K562 (cell line): ENCODE data around the gene SH3GLB2.

Experiments used
- HNRNPLL ChIP-seq: fragments of 200-400 bp; formaldehyde crosslinking; IDR thresholded peaks from 2 replicates; pipeline ENCODE4 v1.6.1; 2017; ENCODE audit warnings: low read length, low read depth, mild to moderate bottlenecking; ENCODE audit not compliant: poor library complexity, severe bottlenecking
- TAF1 ChIP-seq: IDR thresholded peaks from 2 replicates; pipeline ENCODE4 v1.6.1; 2011; ENCODE audit warnings: mild to moderate bottlenecking, low read length, moderate library complexity; ENCODE audit not compliant: insufficient read depth, control insufficient read depth, severe bottlenecking; ENCODE audit errors: extremely low read depth
- TF ChIP-seq, protein P1 (sequence below): fragments of 450-650 bp; conservative IDR thresholded peaks from 2 replicates; pipeline ENCODE4 v1.6.1; 2016; ENCODE audit warnings: missing genetic modification characterization, low read depth, mild to moderate bottlenecking, missing compliant biosample characterization, moderate library complexity

DNA sequence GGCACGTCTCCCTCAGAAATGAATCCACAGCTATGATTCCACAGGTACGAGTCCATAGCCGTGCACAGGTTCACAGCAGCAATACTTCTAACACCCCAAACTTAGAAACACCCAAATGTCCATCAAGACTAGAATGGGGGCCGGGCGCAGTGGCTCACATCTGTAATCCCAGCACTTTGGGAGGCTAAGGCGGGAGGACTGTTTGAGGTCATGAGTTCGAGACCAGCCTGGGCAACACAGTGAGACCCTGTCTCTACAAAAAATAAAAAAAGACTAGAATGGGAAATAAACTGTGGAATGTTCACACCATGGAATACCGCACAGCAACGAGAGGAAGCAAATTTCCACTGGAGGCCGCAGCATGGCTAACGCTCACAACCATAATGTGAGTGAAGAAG is 48.5 kb upstream of the SH3GLB2 start:
- TF ChIP-seq TAF1 (no peak), HNRNPLL (no peak)
- TF ChIP-seq, protein P1, sequence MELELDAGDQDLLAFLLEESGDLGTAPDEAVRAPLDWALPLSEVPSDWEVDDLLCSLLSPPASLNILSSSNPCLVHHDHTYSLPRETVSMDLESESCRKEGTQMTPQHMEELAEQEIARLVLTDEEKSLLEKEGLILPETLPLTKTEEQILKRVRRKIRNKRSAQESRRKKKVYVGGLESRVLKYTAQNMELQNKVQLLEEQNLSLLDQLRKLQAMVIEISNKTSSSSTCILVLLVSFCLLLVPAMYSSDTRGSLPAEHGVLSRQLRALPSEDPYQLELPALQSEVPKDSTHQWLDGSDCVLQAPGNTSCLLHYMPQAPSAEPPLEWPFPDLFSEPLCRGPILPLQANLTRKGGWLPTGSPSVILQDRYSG (tag): no peak
